NB4 (cell line): Measurements from ENCODE around the gene BIN1.

ENCODE experiments used
- CTCF ChIP-seq: IDR thresholded peaks from one replicate; pipeline ENCODE4 v1.5.1; 2012; ENCODE audit warnings: low read depth, low read length
- MAX ChIP-seq: IDR thresholded peaks from 2 replicates; pipeline ENCODE4 v1.6.1; 2011; ENCODE audit warnings: low read depth, low read length
- POLR2A ChIP-seq: IDR thresholded peaks from 2 replicates; pipeline ENCODE4 v1.6.1; 2011; ENCODE audit warnings: mild to moderate bottlenecking; ENCODE audit not compliant: insufficient read length; ENCODE audit errors: extremely low read depth

GRCh38 chr2:127043367-127044164, 63.4 kb downstream of the BIN1 start:
- no peak for TF ChIP-seq CTCF
- no peak for TF ChIP-seq MAX
- TF ChIP-seq POLR2A, result no peak
